Measurements from ENCODE around the gene CSMD2. TPM values are rescaled to one million over a fixed set of nuclear protein-coding genes. Genes with fewer than 3 reads are reported as not detected.

CSMD2 gene
- total and polyA plus RNA-seq, 7 donors, result 0.02 to 0.32 (median 0.10) TPM

- DNase-seq (no peak), ATAC-seq (no peak)
- H3K9me3 ChIP-seq, result no peaks in the 10 kb centered on the region
- no peak overlapping the region for H3K4me3 ChIP-seq
- 81 to 86% (median 85%) methylated on average over 11 of the region's 11 CpGs for WGBS, 3 donors
- no peak overlapping the region for H3K27ac ChIP-seq
- H3K36me3 ChIP-seq (ENCODE audit: insufficient read depth in 1 of 2, low read depth in 1 of 2), result no peaks in the 10 kb centered on the region
- intact Hi-C loops (cut with DNase I), result no loop called here
- TF ChIP-seq CTCF (IDR thresholded peaks at IDR 0.05), result no peak
- H3K4me1 ChIP-seq, result no peaks in the 10 kb centered on the region
- H3K27me3 ChIP-seq (ENCODE audit: insufficient read depth in 3 of 3, low read length in 2 of 3), result no peaks in the 10 kb centered on the region
These were observed 136.5 kb downstream of the CSMD2 start for GRCh38 chr1:34028381-34029055.

- WGBS, 3 donors, result 46 to 50% (median 46%) methylated on average over 3 of the region's 3 CpGs
- no peak overlapping the region for H3K27ac ChIP-seq
- H3K36me3 ChIP-seq (ENCODE audit: insufficient read depth in 1 of 2, low read depth in 1 of 2), result no peaks in the 10 kb centered on the region
- H3K27me3 ChIP-seq (ENCODE audit: insufficient read depth in 3 of 3, low read length in 2 of 3), result no peaks in the 10 kb centered on the region
- no peaks in the 10 kb centered on the region for H3K4me1 ChIP-seq
- H3K4me3 ChIP-seq, result no peak overlapping the region
- DNase-seq (no peak), ATAC-seq (no peak)
- H3K9me3 ChIP-seq, result no peaks in the 10 kb centered on the region
- intact Hi-C loops (cut with DNase I), result no loop called here
- no peak for TF ChIP-seq CTCF (IDR thresholded peaks at IDR 0.05)
These were observed 139.4 kb downstream of the CSMD2 start for GRCh38 chr1:34025675-34026074.

- H3K4me1 ChIP-seq, result no peaks in the 10 kb centered on the region
- no peak for ATAC-seq
- no peaks in the 10 kb centered on the region for H3K36me3 ChIP-seq (ENCODE audit: insufficient read depth in 1 of 2, low read depth in 1 of 2)
- no peak overlapping the region for H3K27ac ChIP-seq
- H3K27me3 ChIP-seq (ENCODE audit: insufficient read depth in 3 of 3, low read length in 2 of 3), result no peaks in the 10 kb centered on the region
- intact Hi-C loops (cut with DNase I), result no loop called here
- 67 to 74% (median 73%) methylated on average over 4 of the region's 4 CpGs for WGBS, 3 donors
- no peak for TF ChIP-seq CTCF (IDR thresholded peaks at IDR 0.05)
- no peak for DNase-seq
- no peaks in the 10 kb centered on the region for H3K9me3 ChIP-seq
- no peak overlapping the region for H3K4me3 ChIP-seq
These were observed 140.5 kb downstream of the CSMD2 start for GRCh38 chr1:34024485-34024884.

GRCh38 chr1:34019741-34020552 is 145.1 kb downstream of the CSMD2 start:
- TF ChIP-seq CTCF (IDR thresholded peaks at IDR 0.05), result no peak
- Histone ChIP-seq H3K27me3 (ENCODE audit: insufficient read depth in 3 of 3, low read length in 2 of 3) (peaks cover 0 to 1% (median 0%) of the 10 kb centered on the region in 3 donors), H3K4me3 (no peak overlapping the region), H3K4me1 (no peaks in the 10 kb centered on the region), H3K27ac (no peak overlapping the region), H3K9me3 (no peaks in the 10 kb centered on the region), H3K36me3 (ENCODE audit: insufficient read depth in 1 of 2, low read depth in 1 of 2) (no peaks in the 10 kb centered on the region)
- intact Hi-C loops (cut with DNase I), result no loop called here
- no peak for DNase-seq
- WGBS, 3 donors, result 75 to 79% (median 78%) methylated on average over 7 of the region's 7 CpGs
- no peak for ATAC-seq

All from psoas muscle (tissue), 8 donors.